GM23338 (cell line): ENCODE data around the gene ECM2. TPM values are rescaled to one million over a fixed set of nuclear protein-coding genes. Genes with fewer than 3 reads are reported as not detected.

Experiments
- ATAC-seq: fragments of 200-7000 bp; cut with Tn5 transposase; 3 replicates; pipeline ENCODE4 v1.9.1; 2020
- DNase-seq: peaks from one replicate; pipeline ENCODE4 v3.0.0-alpha.2; 2015; ENCODE audit warnings: low spot score
- H2AFZ ChIP-seq: fragments of 200-600 bp; sonication (generic); 2 replicates; pipeline ENCODE4 v1.8.0; 2016; ENCODE audit warnings: antibody characterized with exemption, mild to moderate bottlenecking, moderate library complexity
- H3F3A ChIP-seq: fragments of 200-600 bp; sonication (generic); replicated peaks from 2 replicates; pipeline ENCODE4 v1.8.0; 2017; ENCODE audit warnings: antibody characterized with exemption, mixed run types, low read depth
- H3K27ac ChIP-seq: fragments of 200-600 bp; sonication (generic); 2 replicates; pipeline ENCODE4 v1.6.1; 2016; ENCODE audit warnings: low read depth
- H3K27me3 ChIP-seq: fragments of 200-600 bp; sonication (generic); 2 replicates; pipeline ENCODE4 v1.8.0; 2016; ENCODE audit warnings: mild to moderate bottlenecking, mixed run types, moderate library complexity; ENCODE audit not compliant: insufficient read depth
- H3K36me3 ChIP-seq: fragments of 200-600 bp; sonication (generic); 2 replicates; pipeline ENCODE4 v1.8.0; 2016; ENCODE audit warnings: mild to moderate bottlenecking; ENCODE audit not compliant: insufficient read depth
- H3K4me1 ChIP-seq: fragments of 200-600 bp; sonication (generic); 2 replicates; pipeline ENCODE4 v1.8.0; 2016; ENCODE audit warnings: mild to moderate bottlenecking, moderate library complexity; ENCODE audit not compliant: insufficient read depth
- H3K4me2 ChIP-seq: fragments of 200-600 bp; sonication (generic); 2 replicates; pipeline ENCODE4 v1.7.1; 2017; ENCODE audit warnings: mixed run types
- H3K4me3 ChIP-seq: fragments of 200-600 bp; sonication (generic); 2 replicates; pipeline ENCODE4 v1.6.1; 2016; ENCODE audit warnings: mixed run types
- H3K79me2 ChIP-seq: fragments of 200-600 bp; sonication (generic); replicated peaks from 2 replicates; pipeline ENCODE4 v1.8.0; 2017; ENCODE audit warnings: mild to moderate bottlenecking; ENCODE audit not compliant: insufficient read depth
- H3K9me2 ChIP-seq: fragments of 200-600 bp; sonication (generic); 2 replicates; pipeline ENCODE4 v1.8.0; 2017; ENCODE audit not compliant: insufficient read depth
- H4K20me1 ChIP-seq: fragments of 200-600 bp; sonication (generic); replicated peaks from 2 replicates; pipeline ENCODE4 v1.8.0; 2017; ENCODE audit warnings: mild to moderate bottlenecking; ENCODE audit not compliant: insufficient read depth
- H3K27ac Mint-ChIP-seq: 2 replicates; pipeline ENCODE4 v1.8.0; 2020; ENCODE audit warnings: inconsistent platforms, mild to moderate bottlenecking, moderate library complexity, mixed read lengths
- H3K27me3 Mint-ChIP-seq: 3 replicates; pipeline ENCODE4 v1.8.0; 2022; ENCODE audit warnings: low read depth, mild to moderate bottlenecking, moderate library complexity, mixed read lengths, inconsistent platforms; ENCODE audit not compliant: insufficient read depth, poor library complexity
- H3K36me3 Mint-ChIP-seq: 3 replicates; pipeline ENCODE4 v1.8.0; 2021; ENCODE audit warnings: low read depth, mild to moderate bottlenecking, inconsistent platforms, moderate library complexity, mixed read lengths
- H3K4me1 Mint-ChIP-seq: 3 replicates; pipeline ENCODE4 v1.8.0; 2020; ENCODE audit warnings: mild to moderate bottlenecking, inconsistent platforms, mixed read lengths
- H3K4me3 Mint-ChIP-seq: 3 replicates; pipeline ENCODE4 v1.8.0; 2021; ENCODE audit warnings: moderate library complexity, mild to moderate bottlenecking, inconsistent platforms, mixed read lengths
- H3K9me3 Mint-ChIP-seq: 3 replicates; pipeline ENCODE4 v1.8.0; 2020; ENCODE audit warnings: moderate library complexity, mild to moderate bottlenecking, inconsistent platforms, mixed read lengths
- CREB1 ChIP-seq: fragments of 250-450 bp; sonication (Bioruptor Pico); IDR thresholded peaks from 2 replicates; pipeline ENCODE4 v1.5.0; 2020; ENCODE audit warnings: low read depth, mild to moderate bottlenecking, moderate library complexity
- CTCF ChIP-seq, 2 experiments: fragments of 200-600 bp in 1 of 2; sonication (generic) in 1 of 2; conservative IDR thresholded peaks; 2 replicates each; pipeline versions ENCODE4 v1.5.1 to v1.6.1; 2016 to 2017; ENCODE audit warnings: antibody characterized with exemption in 2 of 2, low read depth in 2 of 2, mild to moderate bottlenecking in 2 of 2, moderate library complexity in 1 of 2
- EZH2 ChIP-seq: fragments of 200-600 bp; sonication (generic); IDR thresholded peaks from one replicate; pipeline ENCODE4 v1.8.0; 2017; ENCODE audit warnings: antibody characterized with exemption, mild to moderate bottlenecking, low read depth; ENCODE audit not compliant: unreplicated experiment
- EZH2phosphoT487 ChIP-seq: fragments of 200-600 bp; sonication (generic); IDR thresholded peaks from one replicate; pipeline ENCODE4 v1.8.1; 2018; ENCODE audit warnings: antibody characterized with exemption; ENCODE audit not compliant: unreplicated experiment
- JUNB ChIP-seq: IDR thresholded peaks from one replicate; pipeline ENCODE4 v1.6.1; 2016; ENCODE audit warnings: antibody characterized with exemption; ENCODE audit not compliant: unreplicated experiment
- NANOG ChIP-seq: IDR thresholded peaks from 2 replicates; pipeline ENCODE4 v1.6.1; 2016; ENCODE audit warnings: antibody characterized with exemption, borderline replicate concordance
- POLR2AphosphoS5 ChIP-seq: IDR thresholded peaks from 2 replicates; pipeline ENCODE4 v1.6.1; 2016; ENCODE audit warnings: antibody characterized with exemption, low read depth
- REST ChIP-seq: IDR thresholded peaks from one replicate; pipeline ENCODE4 v1.6.1; 2018; ENCODE audit warnings: antibody characterized with exemption; ENCODE audit not compliant: unreplicated experiment
- STAT1 ChIP-seq: IDR thresholded peaks from one replicate; pipeline ENCODE4 v1.6.1; 2016; ENCODE audit warnings: antibody characterized with exemption; ENCODE audit not compliant: unreplicated experiment
- ZNF114 ChIP-seq: fragments of 250-450 bp; sonication (Bioruptor Pico); IDR thresholded peaks from 2 replicates; pipeline ENCODE4 v1.5.0; 2020; ENCODE audit warnings: mild to moderate bottlenecking, moderate library complexity
- ZNF331 ChIP-seq: fragments of 250-450 bp; sonication (Bioruptor Pico); IDR thresholded peaks from 2 replicates; pipeline ENCODE4 v1.5.0; 2020; ENCODE audit warnings: low read depth, mild to moderate bottlenecking, moderate library complexity
- ZNF462 ChIP-seq: fragments of 250-450 bp; sonication (Bioruptor Pico); IDR thresholded peaks from 2 replicates; pipeline ENCODE4 v1.5.0; 2020; ENCODE audit warnings: mild to moderate bottlenecking, moderate library complexity
- polyA plus RNA-seq: library from polyadenylated mRNA; unstranded; fragments of >200 nt; fragmentation: Nextera tagmentation; extraction: Ambion mirVana; gene quantifications from 2 replicates; pipeline ENCODE4 v1.2.1, GENCODE V29; 2016
- total RNA-seq: library from RNA; depleted of rRNA; stranded (reverse); fragments of >200 nt; shearing (Covaris generic); gene quantifications from 2 replicates; pipeline ENCODE4 v1.2.3, GENCODE V29; 2014

The ECM2 gene
- total and polyA plus RNA-seq, 2 experiments from 2014 or later, result 0.79 TPM; not detected in 1

- TF ChIP-seq ZNF462 (CRISPR knock-in tag) (no peak), EZH2phosphoT487 (no peak)
Observed at GRCh38 chr9:92479346-92479745, 56.4 kb downstream of the ECM2 start (continued).

- Mint-ChIP-seq H3K36me3 (no peaks in the 10 kb centered on the region), H3K27me3 (no peaks in the 10 kb centered on the region), H3K27ac (no peak overlapping the region), H3K4me3 (no peak overlapping the region), H3K4me1 (peaks cover 12% of the 10 kb centered on the region), H3K9me3 (no peaks in the 10 kb centered on the region)
- H3K79me2 ChIP-seq, result no peaks in the 10 kb centered on the region
- H3K4me1 ChIP-seq, result peaks cover 23% of the 10 kb centered on the region
- no peak overlapping the region for H3K4me3 ChIP-seq
- H4K20me1 ChIP-seq, result no peaks in the 10 kb centered on the region
- no peak for DNase-seq
- no peak overlapping the region for H3K4me2 ChIP-seq
- no peak for ATAC-seq
- no peaks in the 10 kb centered on the region for H3K27me3 ChIP-seq
- no peaks in the 10 kb centered on the region for H3K36me3 ChIP-seq
- H3F3A ChIP-seq, result no peaks in the 10 kb centered on the region
- no peak overlapping the region for H2AFZ ChIP-seq
- H3K9me2 ChIP-seq, result no peaks in the 10 kb centered on the region
- no peak overlapping the region for H3K27ac ChIP-seq
- TF ChIP-seq CREB1 (CRISPR knock-in tag) (no peak), CTCF (conservative IDR thresholded peaks at IDR 0.05; ENCODE audit: low read depth in 2 of 2) (no peak), POLR2AphosphoS5 (no peak), STAT1 (no peak), EZH2 (no peak), ZNF331 (CRISPR knock-in tag) (no peak), NANOG (no peak), REST (no peak), JUNB (no peak), EZH2phosphoT487 (no peak), ZNF114 (no peak)
Observed at GRCh38 chr9:92478783-92479182, 57.0 kb downstream of the ECM2 start.
